ENCODE measurements around the gene RHOV.

Gene RHOV

DNA sequence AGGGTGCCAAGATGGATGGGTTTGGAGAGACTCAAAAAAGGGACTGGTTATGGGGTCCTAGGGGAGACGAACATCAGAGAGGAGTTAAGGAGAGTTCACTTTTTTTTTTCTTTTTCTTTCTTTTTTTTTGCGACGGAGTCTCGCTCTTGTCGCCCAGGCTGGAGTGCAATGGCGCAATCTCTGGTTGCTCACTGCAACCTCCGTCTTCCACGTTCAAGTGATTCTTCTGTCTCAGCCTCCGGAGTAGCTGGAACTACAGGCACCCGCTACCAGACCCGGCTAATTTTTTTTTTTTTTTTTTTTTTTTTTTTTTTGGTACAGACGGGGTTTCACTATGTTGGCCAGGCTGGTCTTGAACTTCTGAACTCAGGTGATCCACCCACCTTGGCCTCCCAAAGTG, 29.0 kb downstream of the RHOV start:
- DNase-seq (ENCODE audit: low spot score) = no peak

DNA sequence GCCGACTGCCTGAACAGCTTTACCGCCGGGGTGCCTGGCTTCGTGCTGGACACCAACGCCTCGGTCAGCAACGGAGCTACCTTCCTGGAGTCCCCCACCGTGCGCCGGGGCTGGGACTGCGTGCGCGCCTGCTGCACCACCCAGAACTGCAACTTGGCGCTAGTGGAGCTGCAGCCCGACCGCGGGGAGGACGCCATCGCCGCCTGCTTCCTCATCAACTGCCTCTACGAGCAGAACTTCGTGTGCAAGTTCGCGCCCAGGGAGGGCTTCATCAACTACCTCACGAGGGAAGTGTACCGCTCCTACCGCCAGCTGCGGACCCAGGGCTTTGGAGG, 29.4 kb downstream of the RHOV start:
- no peak for DNase-seq (ENCODE audit: low spot score)

DNA sequence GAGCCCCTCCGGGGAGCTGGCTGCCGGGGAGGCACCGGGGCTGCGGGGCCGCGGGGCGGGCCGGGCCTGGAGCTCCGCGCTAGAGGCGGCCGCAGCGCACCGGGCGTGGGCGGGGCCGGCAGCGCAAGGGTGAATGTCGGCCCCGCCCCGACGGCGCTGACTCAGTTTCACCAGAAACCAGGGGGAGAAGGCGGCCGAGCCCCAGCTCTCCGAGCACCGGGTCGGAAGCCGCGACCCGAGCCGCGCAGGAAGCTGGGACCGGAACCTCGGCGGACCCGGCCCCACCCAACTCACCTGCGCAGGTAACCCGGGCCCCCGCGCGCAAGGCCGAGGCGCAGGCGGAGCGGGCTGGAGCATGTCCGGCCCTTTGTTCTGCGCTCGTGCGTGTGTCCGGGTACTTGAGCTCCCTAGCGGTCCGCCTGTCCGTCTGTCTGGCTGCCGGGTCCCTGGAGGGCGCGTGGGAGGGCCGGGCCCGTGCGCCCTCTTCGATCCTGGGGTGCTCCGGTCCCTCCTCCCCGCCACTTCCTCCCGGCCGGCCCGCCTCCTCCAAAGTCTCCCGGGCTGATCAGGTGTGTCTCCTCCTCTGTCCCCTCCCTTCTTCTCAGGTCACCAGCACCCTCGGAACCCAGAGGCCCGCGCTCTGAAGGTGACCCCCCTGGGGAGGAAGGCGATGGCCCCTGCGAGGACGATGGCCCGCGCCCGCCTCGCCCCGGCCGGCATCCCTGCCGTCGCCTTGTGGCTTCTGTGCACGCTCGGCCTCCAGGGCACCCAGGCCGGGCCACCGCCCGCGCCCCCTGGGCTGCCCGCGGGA, 29.9 kb downstream of the RHOV start, which contains the start of gene SPINT1:
Gene SPINT1, plus strand, starts transcription at position 164 of the 811 bp plus-strand sequence. Its CDS starts 507 bp downstream, at position 671.
- no peak for DNase-seq (ENCODE audit: low spot score)

DNA sequence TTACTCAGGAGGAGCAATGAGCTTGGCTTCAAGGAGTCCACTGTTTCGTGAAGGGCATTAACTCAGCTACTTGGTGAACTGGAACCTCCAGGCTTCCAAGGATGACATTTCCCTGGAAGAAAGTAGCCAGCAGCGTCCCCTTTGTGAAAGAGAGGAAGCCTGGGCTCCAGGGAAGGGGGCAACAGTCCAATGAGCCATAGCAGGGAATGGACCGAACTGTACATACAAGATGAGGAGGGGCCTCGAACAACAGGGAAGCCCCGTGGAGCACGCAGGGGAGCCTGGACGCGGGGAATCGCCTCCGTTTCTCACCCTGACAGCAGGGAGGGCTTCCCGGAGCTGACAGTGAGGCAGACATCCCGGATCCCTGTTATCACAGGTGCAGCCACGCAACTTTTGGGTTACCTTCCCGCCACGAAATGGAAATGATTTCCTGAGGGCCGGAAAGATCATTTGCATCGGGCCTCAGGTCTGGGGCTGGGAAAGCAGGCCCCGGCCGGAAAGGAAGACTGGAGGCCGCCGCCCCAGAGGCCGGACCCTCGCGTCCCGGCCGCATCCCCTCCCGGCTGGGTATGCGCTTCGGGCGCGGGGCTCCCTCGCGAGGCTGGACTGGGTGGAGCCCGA, 30.7 kb downstream of the RHOV start:
- no peak for DNase-seq (ENCODE audit: low spot score)

DNA sequence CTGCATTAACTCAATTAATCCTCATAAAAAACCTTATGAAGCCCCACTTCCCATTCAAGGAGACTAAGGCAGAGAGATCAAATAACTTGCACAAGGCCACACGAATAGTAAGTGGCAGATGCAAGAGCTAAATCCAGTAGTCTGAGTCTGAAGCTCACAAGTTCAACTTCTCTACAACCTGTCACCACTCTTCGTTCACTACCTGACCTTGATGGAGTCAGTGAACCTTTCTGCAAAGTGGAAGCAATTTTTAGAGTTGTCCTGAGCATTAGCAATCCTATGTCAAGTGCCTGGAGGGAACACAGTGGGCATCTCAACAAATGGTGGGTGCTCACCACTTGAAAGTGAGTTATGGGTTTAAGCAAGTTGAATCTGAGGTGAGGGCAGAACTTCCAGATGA, 32.3 kb downstream of the RHOV start:
- DNase-seq (ENCODE audit: low spot score) = no peak

DNA sequence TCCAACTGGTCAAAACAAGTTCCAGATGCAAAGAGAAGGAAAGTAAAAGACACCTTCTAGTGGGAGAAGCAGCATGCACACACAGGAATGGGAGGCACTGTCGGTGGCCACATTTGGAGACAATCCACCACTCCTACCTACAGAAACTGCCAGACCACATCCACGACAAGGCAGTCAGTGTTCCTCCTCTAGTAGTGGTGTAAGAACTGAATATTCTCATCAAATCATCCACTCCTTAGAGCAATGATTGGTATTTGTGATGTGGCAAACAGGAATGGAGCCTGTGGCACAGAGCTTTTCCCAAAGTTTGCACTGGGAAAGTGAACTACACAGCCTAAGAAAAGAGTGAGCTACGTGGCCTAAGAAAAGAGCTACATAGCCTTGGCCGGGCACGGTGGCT, 35.3 kb downstream of the RHOV start:
- no peak for DNase-seq (ENCODE audit: low spot score)

DNA sequence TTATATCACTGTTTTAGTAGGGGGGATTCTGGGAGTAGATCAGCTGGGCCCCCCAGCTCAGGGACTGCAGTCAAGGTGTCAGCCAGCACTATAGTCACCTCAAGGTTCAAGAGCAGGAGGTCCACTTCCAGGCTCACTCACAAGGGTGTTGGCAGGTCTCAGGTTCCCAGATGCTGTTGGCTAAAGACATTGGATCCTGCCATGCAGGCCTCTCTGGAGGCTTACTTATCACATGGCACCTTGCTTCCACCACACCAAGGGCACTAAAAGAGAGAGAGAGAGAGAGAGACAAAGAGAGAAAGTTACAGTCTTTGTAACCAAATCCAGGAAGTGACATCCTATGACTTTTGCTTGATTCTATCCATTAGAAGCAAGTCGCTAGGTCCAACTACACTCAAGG, 38.0 kb downstream of the RHOV start:
- no peak for DNase-seq (ENCODE audit: low spot score)

DNA sequence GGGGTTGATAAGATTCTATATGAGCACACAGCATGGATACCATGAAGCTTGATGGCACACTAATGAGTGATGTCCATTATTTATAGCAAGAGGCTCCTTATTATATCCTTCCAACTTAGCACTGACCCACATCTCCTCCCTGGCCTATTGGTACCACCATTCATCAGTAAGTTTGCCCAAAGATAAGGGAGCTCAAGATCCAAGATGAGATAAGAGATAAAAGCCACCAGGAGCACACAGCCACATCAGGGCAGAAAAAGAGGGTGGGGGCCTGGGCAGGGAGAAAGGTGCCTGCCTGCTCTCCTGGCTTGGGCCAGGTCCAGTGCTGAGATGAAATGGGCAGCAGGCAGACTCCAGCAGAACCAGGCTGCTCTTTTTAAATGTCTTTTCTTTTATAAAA, 41.1 kb downstream of the RHOV start:
- no peak for DNase-seq (ENCODE audit: low spot score)

DNA sequence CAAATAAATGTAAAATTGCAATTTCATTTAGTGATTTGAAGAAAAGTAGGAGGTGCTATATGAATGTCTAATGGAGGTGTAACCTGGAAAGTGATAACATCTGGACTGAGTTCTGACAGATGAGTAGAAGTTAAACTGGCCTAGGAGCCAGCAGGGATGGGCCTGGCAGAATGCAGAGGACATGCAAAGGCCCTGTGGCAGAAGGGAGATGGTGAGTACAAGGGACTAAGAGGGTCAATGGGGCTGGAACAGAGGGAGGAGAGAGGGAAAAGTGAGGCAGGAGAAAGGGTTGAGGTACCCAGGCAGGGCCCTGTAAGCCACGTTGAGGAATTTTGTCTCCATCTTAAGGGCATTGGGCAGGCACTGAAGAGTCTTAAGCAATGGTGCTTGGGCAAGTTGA, 42.2 kb downstream of the RHOV start:
- no peak for DNase-seq (ENCODE audit: low spot score)

DNA sequence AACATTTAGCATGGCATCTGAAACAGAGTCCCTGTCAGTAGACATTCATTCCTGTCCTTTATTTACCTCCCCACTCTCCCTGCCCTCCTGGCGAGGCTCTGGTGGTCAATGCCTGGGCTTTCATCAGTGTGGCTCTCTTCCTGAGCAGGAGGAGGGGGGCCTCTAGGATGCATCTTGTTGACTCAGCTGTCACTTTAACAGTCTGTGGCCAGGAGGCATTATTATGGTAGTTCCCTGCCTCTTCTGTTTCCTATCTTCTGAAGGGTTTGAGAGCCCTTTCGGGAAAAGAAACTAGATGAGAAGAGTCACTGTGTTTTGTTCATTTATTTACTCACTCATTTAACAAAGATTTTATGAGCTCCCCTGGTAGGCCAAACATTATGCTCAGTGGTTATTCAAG, 43.1 kb downstream of the RHOV start:
- no peak for DNase-seq (ENCODE audit: low spot score)

DNA sequence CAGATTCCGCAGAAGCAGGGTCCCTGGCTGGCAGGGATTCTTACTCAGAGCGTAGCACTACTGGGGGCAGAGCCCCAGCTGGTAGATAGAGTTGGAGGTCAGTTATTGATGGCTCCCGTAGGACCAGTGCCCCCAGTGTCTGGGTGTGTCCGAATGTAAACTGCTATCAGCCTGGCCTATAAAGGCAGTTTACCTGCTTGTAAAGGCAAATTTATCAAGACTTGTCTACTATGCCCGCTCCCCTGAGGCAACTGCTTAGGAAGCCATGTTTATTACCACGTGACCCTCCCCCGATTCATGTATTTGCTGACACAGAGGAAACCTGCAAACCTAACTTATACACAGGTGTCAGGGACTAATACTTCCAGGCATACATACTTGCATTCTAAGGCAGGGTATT, 44.9 kb downstream of the RHOV start:
- DNase-seq (ENCODE audit: low spot score) = no peak

DNA sequence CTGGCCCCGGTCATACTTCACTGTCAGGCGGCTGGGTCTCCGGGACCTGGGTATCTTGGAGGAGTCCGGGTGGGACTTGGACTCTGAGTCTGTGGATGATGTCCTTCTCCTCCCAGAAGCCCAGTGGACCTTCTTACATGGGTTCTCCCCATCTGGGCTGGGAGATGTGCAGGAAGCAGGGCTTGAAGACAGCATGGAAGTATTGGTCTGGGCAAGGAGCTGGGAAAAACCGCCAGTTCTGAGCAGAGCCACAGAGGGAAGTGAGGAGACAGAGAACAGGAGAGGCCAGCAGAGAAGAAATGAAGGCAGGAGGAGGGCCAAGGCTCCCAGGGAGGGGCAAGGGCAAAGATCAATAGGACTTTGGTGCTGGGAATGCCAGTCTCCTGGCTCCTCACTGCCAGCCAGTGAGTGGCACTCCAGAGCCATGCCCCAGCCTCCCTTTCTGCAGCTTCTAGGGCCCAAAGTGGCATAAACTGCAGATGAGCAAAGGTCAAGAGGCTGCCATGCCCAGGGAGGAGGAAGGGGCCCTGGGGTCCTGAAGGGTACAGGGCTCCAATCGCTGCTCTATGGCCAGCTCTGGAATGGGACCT, 45.5 kb downstream of the RHOV start, which contains the start of gene PPP1R14D:
Gene PPP1R14D, minus strand, starts transcription at position 262 of the 590 bp plus-strand sequence. Its CDS starts 67 bp downstream, at position 195.
- no peak for DNase-seq (ENCODE audit: low spot score)

DNA sequence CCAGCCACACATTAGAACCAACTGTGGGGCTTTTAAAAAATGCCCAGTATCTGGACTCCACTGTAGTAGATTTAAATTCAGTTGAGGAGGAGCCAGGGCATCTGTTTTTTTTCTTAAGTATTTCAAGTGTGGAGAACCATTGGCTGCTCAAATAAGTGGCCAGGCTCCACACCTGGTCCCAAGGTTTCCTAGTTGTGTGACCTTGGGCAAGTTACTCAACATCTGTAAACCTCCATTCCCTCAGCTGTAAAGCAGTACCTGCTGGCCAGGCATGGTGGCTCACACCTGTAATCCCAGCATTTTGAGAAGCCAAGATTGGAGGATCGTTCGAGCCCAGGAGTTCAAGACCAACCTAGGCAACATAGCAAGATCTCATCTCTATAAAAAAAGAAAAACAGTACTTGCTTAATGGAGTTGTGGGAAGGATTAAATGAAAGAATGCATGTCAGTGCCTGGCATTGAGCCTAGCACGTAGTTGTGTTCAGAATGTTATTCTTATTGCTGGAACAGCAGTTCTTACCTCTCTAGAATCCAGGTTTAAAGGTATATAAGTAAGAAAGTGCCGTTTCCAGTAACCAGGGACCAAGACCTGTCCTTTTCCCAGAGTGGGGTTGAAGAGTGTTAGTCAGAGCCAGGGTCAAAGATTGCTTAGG, 47.5 kb downstream of the RHOV start:
- no peak for DNase-seq (ENCODE audit: low spot score)

DNA sequence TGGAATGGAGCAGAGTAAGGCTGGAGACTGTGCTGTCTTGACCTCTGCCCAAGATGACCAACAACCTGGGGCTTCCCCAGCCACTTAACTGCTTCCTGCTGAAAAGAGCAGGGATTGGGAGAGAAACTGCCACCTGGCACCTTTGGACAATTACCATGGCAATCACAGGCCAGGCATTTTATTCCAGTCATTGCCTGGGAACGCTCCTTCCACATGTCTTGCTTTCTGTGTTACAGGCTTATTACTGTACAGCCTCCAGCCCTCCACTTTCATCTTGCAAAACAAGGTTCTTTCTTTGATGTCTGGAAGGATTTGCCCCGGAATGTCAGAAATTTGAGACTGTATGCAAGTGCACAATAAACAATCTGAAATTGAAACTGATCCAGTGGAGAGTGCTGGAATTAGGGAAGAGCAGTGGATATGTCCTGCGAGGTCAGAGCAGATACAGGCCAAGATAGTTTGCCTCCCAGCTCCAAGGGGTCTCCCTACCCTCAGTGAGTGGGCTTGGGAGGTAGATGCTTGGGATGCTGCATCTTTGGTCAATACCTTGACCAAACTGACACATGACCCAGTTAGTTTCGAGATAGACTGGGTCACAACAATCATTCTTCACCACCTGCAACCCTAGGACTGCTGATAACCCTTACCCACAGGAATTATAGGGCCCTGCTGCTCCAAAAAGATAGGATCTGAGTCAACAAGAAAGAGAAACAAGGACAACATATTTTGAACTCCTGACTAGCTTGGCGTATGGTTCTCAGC, 48.2 kb downstream of the RHOV start:
- DNase-seq (ENCODE audit: low spot score) = no peak

DNA sequence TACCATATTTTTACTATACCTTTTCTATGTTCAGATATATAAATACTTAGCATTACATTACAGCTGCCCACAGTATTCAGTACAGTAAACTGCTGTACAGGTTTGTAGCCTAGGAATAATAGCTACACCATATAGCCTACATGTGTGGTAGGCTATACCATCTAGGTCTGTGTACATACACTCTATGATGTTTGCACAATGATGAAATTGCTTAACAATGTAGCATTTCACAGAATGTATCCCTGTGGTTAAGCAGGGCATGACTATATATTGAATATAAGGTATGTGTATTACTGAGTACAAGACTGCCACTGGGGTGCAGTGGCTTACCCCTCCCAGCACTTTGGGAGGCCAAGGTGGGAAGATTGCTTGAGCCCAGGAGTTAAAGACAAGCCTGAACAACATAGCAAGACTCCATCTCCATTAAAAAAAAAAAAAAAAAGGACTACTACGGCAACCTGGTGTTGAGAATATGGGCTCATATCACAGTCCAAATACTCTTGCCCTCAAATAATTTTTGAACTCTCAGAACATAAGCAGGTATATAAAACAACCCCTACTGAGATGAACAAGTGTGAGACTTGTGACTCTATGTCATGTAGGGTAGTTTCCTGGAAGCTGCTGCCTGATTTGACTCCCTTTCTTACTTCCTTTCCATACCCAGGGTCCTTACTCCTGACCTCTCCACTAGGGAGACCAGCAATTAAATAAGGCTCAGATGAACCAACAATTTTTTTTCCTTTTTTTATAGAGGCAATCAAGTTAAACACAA, 50.3 kb downstream of the RHOV start:
- no peak for DNase-seq (ENCODE audit: low spot score)
